ENCODE measurements around the gene ZNF423. TPM values are rescaled to one million over a fixed set of nuclear protein-coding genes. Genes with fewer than 3 reads are reported as not detected.

ZNF423 gene
- total RNA-seq, 1 experiment from 2014 or later, result 0.97 TPM

DNA sequence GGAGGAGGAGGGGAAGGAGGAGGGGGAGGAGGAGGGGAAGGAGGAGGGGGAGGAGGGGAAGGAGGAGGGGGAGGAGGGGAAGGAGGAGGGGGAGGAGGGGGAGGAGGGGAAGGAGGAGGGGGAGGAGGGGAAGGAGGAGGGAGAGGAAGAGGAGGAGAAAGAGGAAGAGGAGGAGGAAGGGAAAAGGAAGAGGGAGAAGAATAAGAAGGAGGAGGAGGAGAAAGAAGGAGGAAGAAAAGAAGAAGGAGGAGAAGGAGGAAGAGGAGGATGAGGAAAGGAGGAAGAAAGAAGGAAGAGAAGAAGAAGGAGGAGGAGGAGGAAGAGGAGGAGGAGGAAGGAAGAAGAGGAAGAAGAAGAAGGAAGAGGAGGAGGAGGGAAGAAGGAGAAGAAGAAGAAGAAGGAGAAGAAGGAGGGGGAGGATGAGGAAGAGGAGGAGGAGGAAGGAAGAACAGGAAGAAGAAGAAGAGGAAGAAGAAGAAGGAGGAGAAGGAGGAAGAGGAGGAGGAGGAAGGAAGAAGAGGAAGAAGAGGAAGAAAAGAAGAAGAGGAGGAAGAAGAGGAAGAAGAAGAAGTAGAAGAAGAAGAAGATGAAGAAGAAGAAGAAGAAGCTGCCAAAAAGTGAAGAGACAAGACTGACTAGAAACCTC is 378.5 kb downstream of the ZNF423 start:
- DNase-seq (ENCODE audit: low spot score), result no peak

DNA sequence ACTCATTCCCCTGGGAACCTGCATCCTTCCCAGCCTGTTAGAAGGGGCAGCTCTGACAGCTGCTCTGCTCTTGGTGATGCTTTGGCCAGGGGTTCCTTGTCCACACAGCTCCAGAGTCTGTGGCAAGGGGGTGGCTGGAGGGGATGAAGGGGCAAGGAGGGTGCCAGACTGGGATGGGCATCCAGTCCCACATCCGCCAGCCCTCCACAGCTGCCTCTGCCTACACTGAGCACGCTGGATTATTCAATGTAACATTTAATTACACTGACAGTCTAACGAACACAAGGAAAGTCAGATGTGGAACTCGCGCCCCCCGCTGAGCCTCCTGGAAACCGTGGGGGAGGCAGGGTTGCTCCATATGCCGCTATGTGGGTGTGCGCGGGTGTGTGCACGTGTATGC is 381.2 kb downstream of the ZNF423 start:
- DNase-seq (ENCODE audit: low spot score), result no peak

DNA sequence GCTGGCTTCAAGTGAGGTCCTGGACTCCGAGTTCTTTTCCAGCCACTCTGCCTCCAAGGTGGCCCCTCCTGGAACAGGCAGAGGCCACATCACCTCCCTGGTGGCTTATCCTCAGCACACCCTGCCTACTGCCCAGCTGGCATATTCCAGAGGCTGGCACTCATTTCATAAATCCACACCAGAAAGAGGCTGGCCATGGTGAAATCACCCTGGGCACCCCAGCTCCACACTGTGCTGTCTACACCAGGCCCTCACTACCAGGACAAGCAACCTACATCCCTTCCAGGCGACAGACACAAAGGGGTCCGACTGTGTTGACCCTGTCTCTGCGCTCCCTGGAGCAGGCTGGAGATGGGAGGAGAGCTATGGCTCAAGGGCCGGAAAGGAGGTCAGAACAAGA is 382.1 kb downstream of the ZNF423 start:
- no peak for DNase-seq (ENCODE audit: low spot score)

DNA sequence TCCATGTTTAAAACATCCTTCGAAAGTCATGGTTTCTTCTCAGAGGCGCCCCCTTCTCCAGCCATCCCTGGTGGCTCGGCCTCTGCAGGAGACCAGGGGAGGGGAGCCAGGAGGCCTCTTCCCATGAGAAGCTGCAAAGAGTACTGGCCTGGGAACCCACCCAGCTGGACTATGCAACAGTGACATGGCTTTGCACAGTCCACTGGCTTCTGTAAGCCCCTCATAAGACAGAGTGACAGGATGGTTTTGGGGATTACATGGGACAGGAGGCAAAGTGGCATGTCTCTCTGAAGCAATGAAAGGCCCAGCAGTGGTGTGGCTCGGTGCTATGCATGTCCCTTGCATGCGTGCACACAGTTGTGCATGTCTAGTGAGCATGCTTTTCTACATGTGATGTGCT is 382.8 kb downstream of the ZNF423 start:
- no peak for DNase-seq (ENCODE audit: low spot score)

DNA sequence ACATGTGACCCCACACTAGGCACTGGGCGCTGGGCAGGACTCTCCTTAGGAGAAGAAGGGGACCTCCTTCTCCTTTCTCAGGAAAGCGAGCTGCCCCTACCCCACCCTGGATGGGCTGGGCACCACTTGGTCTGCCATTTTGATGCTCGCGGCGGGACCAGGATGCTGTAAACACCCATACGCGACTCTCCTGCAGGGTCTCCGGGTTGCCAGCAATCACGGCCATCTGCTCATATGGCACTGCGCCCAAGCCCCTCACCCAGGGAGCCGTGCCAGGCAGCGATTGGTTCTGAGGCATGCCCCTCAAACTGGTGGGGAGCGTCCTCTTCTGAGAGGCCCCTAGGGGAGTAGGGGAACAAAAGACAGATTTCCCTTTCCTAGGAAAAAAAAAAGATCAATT is 383.3 kb downstream of the ZNF423 start:
- DNase-seq (ENCODE audit: low spot score), result no peak

DNA sequence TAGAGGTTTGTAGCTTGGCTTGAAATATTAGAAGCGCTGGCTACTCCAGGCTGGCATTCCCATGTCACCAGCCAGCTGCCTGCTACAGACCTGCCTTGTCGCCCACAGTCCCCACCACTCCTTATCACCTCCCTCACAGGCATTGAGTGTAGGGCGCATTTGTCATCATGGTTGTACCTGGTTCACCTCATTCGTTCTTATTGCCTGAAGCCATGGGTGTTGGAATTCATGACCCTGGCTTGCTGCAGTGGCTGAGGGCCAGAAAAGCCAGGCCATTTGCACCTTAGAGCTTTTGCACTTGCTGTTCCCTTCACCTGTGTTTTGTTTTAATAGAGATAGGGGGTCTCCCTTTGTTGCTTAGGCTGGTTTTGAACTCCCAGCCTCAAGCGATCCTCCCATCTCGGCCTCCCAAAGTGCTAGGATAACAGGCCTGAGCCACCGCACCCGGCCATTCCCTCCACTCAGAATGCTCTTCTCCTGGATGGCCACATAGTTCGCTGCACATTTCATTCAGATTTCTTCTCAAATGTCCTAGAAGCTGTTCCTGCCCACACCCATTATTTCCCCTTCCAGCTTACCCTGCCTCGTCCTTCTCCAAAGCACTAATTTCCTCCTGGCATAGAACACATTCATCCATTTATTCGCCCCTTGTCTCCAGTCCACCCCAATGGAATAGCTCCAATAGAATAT is 384.7 kb downstream of the ZNF423 start:
- DNase-seq (ENCODE audit: low spot score), result no peak

DNA sequence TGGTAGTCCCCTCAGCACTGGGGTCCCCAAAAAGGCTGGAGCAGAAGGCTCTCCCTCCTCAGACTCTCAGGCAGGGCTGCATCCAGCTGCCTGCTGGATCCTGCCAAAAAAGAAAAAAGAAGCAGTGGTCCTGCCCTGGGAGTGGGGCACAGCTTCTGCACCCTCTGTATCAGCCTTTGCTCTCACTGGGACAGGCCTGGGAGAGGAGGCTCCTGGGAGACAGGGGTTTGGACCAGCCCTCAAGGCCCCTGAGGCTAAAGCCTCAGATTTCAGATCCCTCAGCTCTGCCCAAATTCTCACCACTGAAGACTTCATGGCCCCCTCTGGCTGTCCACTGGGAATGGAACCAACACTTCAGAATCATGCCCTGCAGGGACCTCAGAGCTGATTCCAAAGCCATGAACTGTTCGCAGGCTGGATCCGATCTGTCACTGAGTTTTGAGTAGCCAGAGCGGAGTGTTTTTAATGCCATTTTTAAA is 385.4 kb downstream of the ZNF423 start:
- no peak for DNase-seq (ENCODE audit: low spot score)

DNA sequence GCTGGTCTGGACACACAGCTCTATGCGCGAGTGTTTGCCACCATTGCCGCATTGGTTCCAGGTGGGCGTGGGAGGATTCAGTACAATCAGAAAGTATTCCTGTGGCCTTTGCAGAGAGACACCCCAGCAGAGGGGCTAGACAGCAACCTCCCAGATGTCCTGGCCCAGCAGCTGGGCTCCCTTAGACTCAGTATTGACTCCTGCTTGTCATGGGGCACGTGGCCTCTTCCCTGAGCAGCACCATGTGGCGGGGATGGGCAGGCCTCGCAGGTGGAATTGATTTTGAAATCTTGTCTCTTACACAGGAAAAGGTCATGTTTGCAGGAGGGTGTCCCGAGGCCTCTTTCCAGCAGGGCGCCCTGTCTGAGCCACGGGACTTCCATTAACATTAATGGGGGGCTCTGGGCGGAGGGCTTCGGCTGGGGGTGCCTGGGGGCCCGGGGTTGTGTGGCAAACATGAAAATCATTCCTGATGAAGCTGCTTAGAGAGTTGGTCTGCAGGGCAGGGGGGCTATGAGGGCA is 385.9 kb downstream of the ZNF423 start:
- DNase-seq (ENCODE audit: low spot score), result no peak

DNA sequence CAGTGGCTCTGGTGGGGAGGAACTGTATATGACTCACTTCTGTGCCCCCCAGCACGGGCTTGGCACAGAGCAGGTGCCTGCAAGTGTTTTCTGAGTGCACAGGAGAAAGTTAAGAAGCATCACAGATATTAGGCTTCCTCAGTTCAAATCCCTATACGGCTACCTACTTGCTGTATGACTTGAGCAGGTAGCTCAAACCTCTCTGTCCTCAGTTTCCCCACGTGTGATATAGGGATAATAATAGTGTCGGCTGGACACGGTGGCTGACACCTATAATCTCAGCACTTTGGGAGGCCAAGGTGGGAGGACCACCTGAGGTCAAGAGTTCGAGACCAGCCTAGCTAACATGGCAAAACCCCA is 386.6 kb downstream of the ZNF423 start:
- no peak for DNase-seq (ENCODE audit: low spot score)

DNA sequence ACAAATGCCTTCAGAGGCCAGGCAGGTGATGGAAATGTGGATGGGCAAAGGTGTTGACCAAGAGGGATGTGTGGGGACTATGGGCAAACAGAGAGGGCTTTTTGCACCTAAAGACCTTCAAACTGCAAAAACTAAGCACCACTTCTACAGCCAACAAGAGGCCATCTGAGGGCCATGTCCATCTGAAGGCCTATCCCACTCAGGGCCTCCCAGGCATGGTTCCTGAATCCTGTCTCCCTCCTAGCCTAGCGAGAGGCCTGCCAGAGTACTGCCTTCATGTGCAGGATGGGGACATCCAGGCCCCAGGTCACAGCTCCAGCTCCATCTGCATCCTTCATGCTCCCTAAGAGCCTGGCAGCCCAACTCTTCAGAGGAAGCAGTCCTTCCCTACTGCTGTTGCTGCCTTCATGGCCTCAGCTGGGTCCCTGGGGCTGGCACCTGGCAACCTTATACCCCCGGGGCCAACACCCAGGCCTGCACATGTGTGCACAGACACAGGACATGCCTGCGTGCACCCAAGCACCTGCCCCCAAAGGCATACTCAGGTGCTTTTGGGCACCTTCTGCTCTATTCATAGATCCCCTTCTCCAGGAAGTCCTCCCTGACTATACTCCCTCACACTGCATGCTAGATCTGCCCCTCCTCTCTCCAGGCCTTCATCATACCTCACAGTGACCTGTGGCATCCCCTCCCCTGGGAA is 387.2 kb downstream of the ZNF423 start:
- DNase-seq (ENCODE audit: low spot score), result no peak

DNA sequence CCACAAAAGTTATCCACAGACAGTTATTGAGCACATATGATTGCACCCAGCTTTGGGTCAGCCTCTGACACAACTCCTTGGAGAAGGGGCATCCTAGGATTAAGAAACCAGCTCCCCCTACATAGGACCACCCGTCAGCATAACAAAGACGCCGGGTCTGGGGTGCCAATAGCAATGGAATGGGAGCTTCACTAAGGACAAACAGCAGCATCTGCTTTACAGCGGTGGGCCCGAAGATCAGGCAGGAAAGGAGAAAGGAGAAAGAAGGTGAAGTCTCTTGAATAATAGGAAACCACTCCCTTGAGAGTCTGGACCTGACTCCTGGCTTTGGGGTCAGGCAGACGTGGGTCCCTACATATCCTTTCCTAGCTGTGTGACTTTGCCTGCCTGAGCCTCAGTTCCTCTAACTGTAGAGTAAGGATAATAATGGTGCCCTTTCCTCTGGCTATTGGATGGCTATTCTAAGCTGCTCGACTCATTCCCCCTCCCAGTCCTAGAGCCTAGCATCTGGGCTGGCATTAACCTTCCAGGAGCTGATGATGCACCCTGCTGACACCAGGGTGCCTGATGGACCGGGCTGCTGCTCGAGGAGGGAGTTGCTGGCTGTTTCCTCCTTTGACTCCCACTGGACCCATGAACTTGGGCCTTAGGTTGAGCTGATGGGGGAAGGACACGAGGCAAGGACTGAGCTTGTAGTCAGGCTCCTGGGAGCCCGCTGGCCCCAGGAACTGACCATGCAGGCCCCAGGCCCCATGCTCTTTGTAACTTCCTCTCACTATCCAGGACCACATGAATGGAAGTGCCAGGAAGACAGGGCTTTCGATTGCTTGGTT is 388.2 kb downstream of the ZNF423 start:
- DNase-seq (ENCODE audit: low spot score), result no peak

DNA sequence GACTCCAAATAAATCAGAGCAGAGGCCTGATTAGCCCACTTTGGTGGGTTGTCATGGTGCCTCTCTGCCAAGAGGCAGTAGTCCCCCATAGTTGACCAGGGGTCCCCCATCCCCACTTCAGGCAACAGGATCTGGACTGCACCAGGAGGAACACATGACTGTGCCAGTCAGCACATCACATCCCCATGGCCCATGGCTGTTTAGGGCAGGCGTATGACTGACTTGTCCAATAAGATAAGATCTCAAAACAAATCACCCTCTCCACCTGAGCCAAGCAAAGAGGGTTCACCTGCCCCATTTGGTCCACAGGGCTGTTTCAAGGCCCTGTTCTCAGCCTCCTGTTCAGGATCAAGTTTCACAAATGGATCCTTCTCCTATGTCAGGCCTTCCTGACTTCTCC is 389.0 kb downstream of the ZNF423 start:
- DNase-seq (ENCODE audit: low spot score), result no peak

DNA sequence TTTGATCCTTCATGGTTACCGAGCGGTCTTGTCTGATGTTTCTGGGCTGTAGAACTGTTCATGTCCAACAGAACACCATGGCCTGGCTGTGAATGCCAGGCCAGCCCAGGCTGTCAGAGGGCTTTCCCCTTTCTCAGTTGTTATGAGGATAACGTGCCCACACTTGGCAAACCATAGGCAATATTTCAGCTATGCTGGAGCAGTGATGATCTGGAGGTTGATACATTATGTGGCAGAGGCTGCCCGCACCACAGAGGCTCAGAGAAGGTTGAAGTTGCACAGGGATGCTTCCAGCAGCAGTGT is 389.4 kb downstream of the ZNF423 start:
- no peak for DNase-seq (ENCODE audit: low spot score)

DNA sequence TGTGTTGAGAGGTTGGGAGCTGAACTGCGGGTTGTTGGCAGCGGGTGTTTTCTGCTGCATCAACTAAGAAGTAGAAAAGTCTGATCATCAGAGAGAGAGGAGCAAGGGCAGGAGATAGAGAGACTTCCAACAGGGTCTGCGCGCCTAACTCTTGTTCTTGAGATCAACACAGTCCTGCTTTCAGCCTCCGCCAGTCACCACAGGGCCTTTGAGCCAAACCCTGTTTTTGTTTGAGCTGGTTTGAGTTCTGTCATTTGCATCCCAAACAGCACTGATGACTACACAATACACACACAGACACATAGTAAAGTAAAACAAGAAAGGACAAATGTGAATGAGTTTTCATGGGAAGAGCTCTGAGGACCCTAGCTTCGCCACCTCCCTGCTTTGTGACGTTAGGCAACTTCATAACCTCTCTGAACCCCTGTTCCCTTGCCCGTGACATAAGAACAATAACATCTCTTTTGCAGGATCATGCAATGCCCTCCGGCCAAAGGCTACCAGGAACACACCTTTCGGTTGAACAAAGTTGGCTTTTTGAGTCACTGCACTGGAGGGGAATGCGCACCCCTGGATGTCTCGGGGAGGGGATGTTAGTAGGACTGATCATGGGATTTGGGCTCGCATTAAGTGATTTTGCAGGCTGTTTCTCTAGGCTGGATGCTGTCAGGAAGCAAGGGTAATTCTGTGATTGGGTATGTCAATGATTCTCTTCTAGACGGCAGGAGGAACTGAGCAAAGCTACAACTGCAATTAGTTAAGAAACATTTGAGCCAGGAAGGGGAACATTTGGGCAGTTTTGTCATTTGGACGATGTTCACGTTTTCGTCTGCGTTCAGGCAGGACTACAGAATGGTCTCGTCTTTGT is 390.0 kb downstream of the ZNF423 start:
- DNase-seq (ENCODE audit: low spot score), result no peak

DNA sequence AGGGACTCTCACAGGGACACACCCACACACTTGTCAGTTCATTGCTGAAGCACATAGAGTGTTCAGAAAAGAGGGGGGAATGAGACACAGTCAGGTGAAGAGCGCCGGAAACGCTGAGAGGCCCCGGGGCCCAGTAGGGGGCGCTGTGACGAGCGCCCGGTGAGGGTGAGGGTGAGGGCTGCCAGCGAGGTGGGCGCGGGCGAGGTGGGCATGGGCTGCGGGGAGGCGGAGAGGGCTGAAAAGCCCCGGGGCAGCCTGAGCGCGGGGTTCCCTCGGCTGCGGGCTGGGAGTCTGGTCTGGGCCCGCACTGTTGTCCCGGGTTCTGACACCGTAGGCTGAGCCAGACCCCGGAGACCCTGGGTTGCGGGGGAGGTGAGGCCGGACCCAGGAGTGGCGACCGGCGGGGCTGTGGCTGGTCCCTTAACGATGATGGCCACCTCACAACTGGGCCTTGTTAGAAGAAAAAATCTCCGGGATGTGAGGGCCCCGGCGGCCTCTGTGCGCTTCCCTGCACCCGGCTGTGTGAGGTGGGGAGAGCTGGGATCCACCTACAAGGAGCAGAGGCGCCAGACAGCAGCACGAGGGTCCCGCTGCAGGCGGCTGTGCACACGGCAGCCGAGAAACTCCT is 390.9 kb downstream of the ZNF423 start:
- no peak for DNase-seq (ENCODE audit: low spot score)

DNA sequence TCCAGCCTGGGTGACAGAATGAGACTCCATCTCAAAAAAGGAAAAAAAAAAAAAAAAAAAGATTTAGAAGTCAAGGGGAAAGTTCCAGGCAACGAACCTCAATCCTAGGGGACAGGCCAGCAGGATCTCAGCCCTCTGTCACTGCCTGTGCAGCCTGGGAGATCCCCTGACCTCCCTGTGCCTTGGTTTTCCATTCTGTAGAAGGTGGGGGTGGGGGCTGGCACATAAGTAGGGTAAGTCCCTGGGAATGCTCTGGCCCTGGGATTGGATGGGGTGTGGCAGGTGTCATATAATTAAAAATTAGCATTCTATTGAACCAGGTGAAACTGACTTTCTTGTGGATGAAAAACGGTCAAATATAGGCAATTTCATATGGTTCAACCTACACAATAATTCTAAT is 391.8 kb downstream of the ZNF423 start:
- no peak for DNase-seq (ENCODE audit: low spot score)

DNA sequence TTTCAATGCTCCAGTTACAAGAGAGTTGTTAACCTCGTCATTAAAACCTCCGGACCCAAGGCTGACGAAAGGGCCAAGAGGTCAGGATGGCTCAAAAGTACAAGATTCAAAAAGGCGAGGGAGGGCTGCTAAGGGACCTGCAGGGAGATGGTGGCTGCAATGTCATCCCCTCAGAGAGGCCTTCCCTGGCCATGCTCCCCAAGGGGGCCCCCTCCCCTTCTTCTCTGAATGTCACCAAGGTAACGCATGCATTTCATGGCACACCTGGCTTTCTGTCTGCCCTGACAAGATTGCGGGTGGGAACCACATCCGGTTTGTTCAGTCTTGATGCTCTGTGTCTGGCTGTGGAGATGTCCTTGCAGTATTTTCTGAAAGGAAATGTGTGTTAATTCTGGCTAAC is 392.4 kb downstream of the ZNF423 start:
- no peak for DNase-seq (ENCODE audit: low spot score)

DNA sequence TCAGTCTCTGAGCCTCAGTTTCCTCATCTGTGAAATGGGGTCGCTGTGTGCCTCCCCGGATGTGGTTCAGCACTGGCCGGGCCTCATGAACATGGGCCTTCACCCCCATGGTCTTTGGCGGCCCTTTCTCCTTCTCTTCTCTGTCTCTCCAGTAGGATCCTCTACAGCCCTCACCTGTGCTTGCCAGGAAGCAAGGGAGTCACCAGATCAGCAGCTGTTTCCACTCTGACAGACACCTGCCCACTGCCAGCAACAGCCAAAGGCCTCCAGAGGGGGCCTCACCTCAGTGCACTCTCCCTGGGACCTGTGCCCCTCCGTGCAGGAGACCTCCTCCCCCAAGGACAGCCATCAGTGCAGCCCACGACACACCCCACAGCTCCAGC is 392.9 kb downstream of the ZNF423 start:
- no peak for DNase-seq (ENCODE audit: low spot score)

DNA sequence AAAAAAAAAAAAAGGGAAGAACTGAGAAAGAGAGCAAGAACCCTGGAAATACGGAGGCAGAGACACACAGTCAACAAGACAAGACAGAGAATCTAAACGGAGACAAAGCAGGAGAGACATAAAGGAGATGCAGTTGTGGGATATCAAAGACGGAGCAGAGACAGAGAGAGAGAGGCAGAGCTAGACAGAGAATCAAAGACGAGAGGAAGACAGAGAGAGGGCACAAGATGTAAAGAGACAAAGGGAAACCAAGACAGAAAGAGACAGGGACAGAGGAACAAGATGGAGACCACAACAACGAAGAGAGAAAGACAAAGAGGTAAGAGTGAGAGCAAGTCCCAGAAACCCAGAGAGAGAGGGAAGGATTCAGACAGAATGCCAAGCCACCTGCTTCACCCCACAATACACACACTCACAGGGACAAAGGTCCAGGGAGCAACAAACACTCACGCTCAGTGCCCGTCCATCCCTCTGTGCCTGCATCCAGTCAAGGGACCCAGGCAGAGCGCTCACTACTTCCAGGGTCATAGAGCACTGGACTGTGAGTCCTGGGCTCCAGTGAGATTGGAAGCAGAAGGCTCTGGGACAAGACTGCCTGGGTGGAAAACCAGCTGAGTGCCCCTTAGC is 393.4 kb downstream of the ZNF423 start:
- DNase-seq (ENCODE audit: low spot score), result no peak

DNA sequence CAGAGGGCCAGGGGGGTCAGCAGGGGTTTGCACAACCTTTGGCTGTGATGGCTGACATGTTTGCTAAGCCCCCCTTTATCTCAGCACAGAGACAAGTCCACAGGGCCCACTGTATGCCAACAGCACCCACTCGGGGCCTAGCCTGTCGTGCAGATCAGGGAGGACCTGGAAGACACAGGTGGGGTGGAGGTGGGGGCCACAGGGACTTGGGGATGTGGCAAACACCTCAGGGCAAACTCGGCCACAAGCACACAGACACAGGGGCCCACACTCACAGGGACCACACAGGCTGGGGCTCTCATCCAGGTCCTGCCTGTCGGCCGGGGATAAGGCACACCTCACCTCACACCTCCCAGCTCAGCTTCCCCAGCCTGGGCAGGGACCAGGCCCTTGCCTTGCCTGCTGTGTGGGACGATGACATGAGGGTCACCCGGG is 394.4 kb downstream of the ZNF423 start:
- DNase-seq (ENCODE audit: low spot score), result no peak
